Neural cell (in vitro differentiated cells): ENCODE measurements around the gene ACO2. TPM values are rescaled to one million over a fixed set of nuclear protein-coding genes. Genes with fewer than 3 reads are reported as not detected.
"Not testable (repeated sequence)": the region's sequence is repeated elsewhere in the genome, so short reads cannot be mapped to it uniquely, and the experiment has no call there.

ENCODE experiments used
- H2AFZ ChIP-seq: fragments of 200-600, 300-800 bp; sonication (generic), shearing (Covaris generic); 2 replicates; pipeline ENCODE4 v1.6.0; 2014; ENCODE audit warnings: low read depth, mild to moderate bottlenecking, antibody characterized with exemption, low read length, moderate library complexity
- H3F3A ChIP-seq: fragments of 200-600 bp; shearing (Covaris generic); 2 replicates; pipeline ENCODE4 v1.6.1; 2016; ENCODE audit warnings: mild to moderate bottlenecking, moderate library complexity, mixed read lengths, antibody characterized with exemption, low read length; ENCODE audit not compliant: insufficient read depth, poor library complexity, severe bottlenecking
- H3K27ac ChIP-seq: fragments of 200-600, 300-800 bp; sonication (generic), shearing (Covaris generic); 2 replicates; pipeline ENCODE4 v1.5.1; 2014; ENCODE audit warnings: mild to moderate bottlenecking, low read length, moderate library complexity
- H3K27me3 ChIP-seq: fragments of 300-800, 200-600 bp; sonication (generic), shearing (Covaris generic); 2 replicates; pipeline ENCODE4 v1.6.0; 2014; ENCODE audit warnings: mild to moderate bottlenecking, low read depth, low read length, moderate library complexity; ENCODE audit not compliant: insufficient read depth
- H3K36me3 ChIP-seq: fragments of 300-800, 200-600 bp; sonication (generic), shearing (Covaris generic); 2 replicates; pipeline ENCODE4 v1.5.1; 2014; ENCODE audit warnings: mild to moderate bottlenecking, antibody characterized with exemption, low read length, moderate library complexity; ENCODE audit not compliant: insufficient read depth
- H3K4me2 ChIP-seq: fragments of 300-800, 200-600 bp; sonication (generic), shearing (Covaris generic); 2 replicates; pipeline ENCODE4 v1.6.0; 2014; ENCODE audit warnings: mild to moderate bottlenecking, low read length
- H3K4me3 ChIP-seq: fragments of 300-800, 200-600 bp; sonication (generic), shearing (Covaris generic); 2 replicates; pipeline ENCODE4 v1.5.1; 2014; ENCODE audit warnings: mild to moderate bottlenecking, low read length, moderate library complexity
- H3K79me2 ChIP-seq: fragments of 200-600 bp; shearing (Covaris generic); replicated peaks from 2 replicates; pipeline ENCODE4 v1.6.0; 2014; ENCODE audit warnings: mild to moderate bottlenecking, low read length, moderate library complexity; ENCODE audit not compliant: insufficient read depth
- H3K9ac ChIP-seq: fragments of 300-800, 200-600 bp; sonication (generic), shearing (Covaris generic); 2 replicates; pipeline ENCODE4 v1.6.1; 2016; ENCODE audit warnings: mild to moderate bottlenecking, low read length, mixed read lengths
- H3K9me2 ChIP-seq: fragments of 200-600 bp; shearing (Covaris generic); 2 replicates; pipeline ENCODE4 v1.6.1; 2016; ENCODE audit warnings: mild to moderate bottlenecking, low read length, mixed read lengths; ENCODE audit not compliant: insufficient read depth
- H3K9me3 ChIP-seq: fragments of 200-600, 300-800 bp; sonication (generic), shearing (Covaris generic); 2 replicates; pipeline ENCODE4 v1.6.1; 2016; ENCODE audit warnings: mild to moderate bottlenecking, mixed run types, low read length, moderate library complexity, mixed read lengths
- H4K20me1 ChIP-seq: fragments of 200-600 bp; shearing (Covaris generic); 2 replicates; pipeline ENCODE4 v1.6.1; 2016; ENCODE audit warnings: mild to moderate bottlenecking, mixed run types; ENCODE audit not compliant: insufficient read depth
- CTCF ChIP-seq: fragments of 450-650 bp; IDR thresholded peaks from 2 replicates; pipeline ENCODE4 v1.5.1; 2014; ENCODE audit warnings: antibody characterized with exemption, mild to moderate bottlenecking, moderate library complexity; ENCODE audit not compliant: poor library complexity, severe bottlenecking
- EP300 ChIP-seq: fragments of 450-650 bp; conservative IDR thresholded peaks from 2 replicates; pipeline ENCODE4 v1.6.1; 2014; ENCODE audit warnings: antibody characterized with exemption, mild to moderate bottlenecking, moderate library complexity; ENCODE audit not compliant: poor library complexity, severe bottlenecking
- EZH2 ChIP-seq: fragments of 200-600, 300-800 bp; shearing (Covaris generic), sonication (generic); IDR thresholded peaks from 2 replicates; pipeline ENCODE4 v1.6.1; 2014; ENCODE audit warnings: antibody characterized with exemption, low read length, borderline replicate concordance, mild to moderate bottlenecking; ENCODE audit not compliant: insufficient read depth, poor library complexity, severe bottlenecking
- MXI1 ChIP-seq: fragments of 450-650 bp; conservative IDR thresholded peaks from 2 replicates; pipeline ENCODE4 v1.6.1; 2014; ENCODE audit warnings: antibody characterized with exemption, mild to moderate bottlenecking; ENCODE audit not compliant: poor library complexity, severe bottlenecking
- POLR2AphosphoS5 ChIP-seq: IDR thresholded peaks from 2 replicates; pipeline ENCODE4 v1.6.1; 2012
- RAD21 ChIP-seq: fragments of 450-650 bp; conservative IDR thresholded peaks from 2 replicates; pipeline ENCODE4 v1.6.1; 2014; ENCODE audit warnings: antibody characterized with exemption, mild to moderate bottlenecking, moderate library complexity
- REST ChIP-seq: IDR thresholded peaks from 2 replicates; pipeline ENCODE4 v1.6.1; 2012; ENCODE audit warnings: borderline replicate concordance
- SMC3 ChIP-seq: fragments of 450-650 bp; conservative IDR thresholded peaks from 2 replicates; pipeline ENCODE4 v1.6.1; 2014; ENCODE audit warnings: antibody characterized with exemption, mild to moderate bottlenecking, moderate library complexity; ENCODE audit not compliant: poor library complexity
- TAF1 ChIP-seq: IDR thresholded peaks from 2 replicates; pipeline ENCODE4 v1.6.1; 2012; ENCODE audit warnings: low read depth
- polyA plus RNA-seq: library from polyadenylated mRNA; depleted of rRNA; stranded (reverse); fragments of >200 nt; gene quantifications from 2 replicates; pipeline ENCODE4 v1.2.3, GENCODE V29; 2014

The ACO2 gene
- polyA plus RNA-seq, 1 donor from 2014 or later: 72.3 TPM

- not testable (repeated sequence) for H4K20me1 ChIP-seq, H3K36me3 ChIP-seq, H3K9ac ChIP-seq, H3K9me2 ChIP-seq, H3K4me3 ChIP-seq, H3K9me3 ChIP-seq, H3K27me3 ChIP-seq, H3K4me2 ChIP-seq, H2AFZ ChIP-seq, H3F3A ChIP-seq, H3K27ac ChIP-seq
- peaks cover 26% of the 10 kb centered on the region for H3K79me2 ChIP-seq
Measured at GRCh38 chr22:41434361-41435003, 34.4 kb upstream of the ACO2 start.

GRCh38 chr22:41435560-41435959 is 33.4 kb upstream of the ACO2 start:
- TF ChIP-seq REST (no peak), CTCF (no peak), MXI1 (no peak), SMC3 (no peak), POLR2AphosphoS5 (no peak), RAD21 (no peak), TAF1 (no peak), EP300 (no peak), EZH2 (no peak)
- no peak overlapping the region for H3K4me3 ChIP-seq
- no peak overlapping the region for H2AFZ ChIP-seq
- H3K36me3 ChIP-seq: no peaks in the 10 kb centered on the region
- H4K20me1 ChIP-seq: no peaks in the 10 kb centered on the region
- no peaks in the 10 kb centered on the region for H3K9me3 ChIP-seq
- no peak overlapping the region for H3K27ac ChIP-seq
- no peak overlapping the region for H3K9ac ChIP-seq
- H3K9me2 ChIP-seq: no peaks in the 10 kb centered on the region
- H3K79me2 ChIP-seq: peaks cover 33% of the 10 kb centered on the region
- no peaks in the 10 kb centered on the region for H3F3A ChIP-seq
- H3K27me3 ChIP-seq: no peaks in the 10 kb centered on the region
- H3K4me2 ChIP-seq: no peak overlapping the region
